Nucleus accumbens (tissue), 56 donors: ENCODE results near the gene MAD2L1.

Experiments used
- DNase-seq, 56 donors: peaks; one replicate each; lab custom pipeline; 2025; lab: John Stamatoyannopoulos, UW

Gene MAD2L1

GRCh38 chr4:120007191-120007871 is 59.3 kb downstream of the MAD2L1 start:
- no peak for DNase-seq
